ENCODE results near the gene SRSF9. TPM values are rescaled to one million over a fixed set of nuclear protein-coding genes. Genes with fewer than 3 reads are reported as not detected.

Gene SRSF9
- total RNA-seq, 1 experiment from 2014 or later, result 284 TPM

DNA sequence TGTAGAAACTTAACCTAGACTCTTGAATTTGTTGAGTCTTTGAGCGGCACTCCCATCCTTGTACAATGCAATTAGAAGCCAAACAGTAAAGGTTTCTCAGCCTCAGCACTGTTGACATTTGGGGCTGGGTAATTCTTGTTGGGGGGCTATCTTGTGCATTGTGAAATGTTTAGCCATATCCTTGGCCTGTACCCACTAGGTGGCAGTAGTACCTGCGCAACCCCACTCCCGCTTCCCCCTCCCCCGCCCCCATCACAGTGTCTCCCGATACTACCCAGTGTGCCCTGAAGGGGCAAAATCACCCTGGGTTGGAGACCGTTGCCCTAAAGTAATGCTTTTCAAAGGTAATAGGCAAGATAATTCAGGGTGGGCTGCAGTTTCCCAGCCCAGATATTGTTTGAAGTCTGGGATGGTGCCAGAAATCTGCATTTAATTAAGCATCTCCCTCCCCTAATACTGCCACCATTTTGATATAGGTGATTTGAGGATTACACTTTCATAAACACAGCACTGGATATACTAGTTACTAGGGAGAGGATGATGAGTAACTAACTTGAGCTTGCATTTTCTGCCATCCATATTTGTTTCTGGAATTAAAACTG, 29.8 kb downstream of the SRSF9 start:
- CTCF ChIA-PET, result no interaction called here

DNA sequence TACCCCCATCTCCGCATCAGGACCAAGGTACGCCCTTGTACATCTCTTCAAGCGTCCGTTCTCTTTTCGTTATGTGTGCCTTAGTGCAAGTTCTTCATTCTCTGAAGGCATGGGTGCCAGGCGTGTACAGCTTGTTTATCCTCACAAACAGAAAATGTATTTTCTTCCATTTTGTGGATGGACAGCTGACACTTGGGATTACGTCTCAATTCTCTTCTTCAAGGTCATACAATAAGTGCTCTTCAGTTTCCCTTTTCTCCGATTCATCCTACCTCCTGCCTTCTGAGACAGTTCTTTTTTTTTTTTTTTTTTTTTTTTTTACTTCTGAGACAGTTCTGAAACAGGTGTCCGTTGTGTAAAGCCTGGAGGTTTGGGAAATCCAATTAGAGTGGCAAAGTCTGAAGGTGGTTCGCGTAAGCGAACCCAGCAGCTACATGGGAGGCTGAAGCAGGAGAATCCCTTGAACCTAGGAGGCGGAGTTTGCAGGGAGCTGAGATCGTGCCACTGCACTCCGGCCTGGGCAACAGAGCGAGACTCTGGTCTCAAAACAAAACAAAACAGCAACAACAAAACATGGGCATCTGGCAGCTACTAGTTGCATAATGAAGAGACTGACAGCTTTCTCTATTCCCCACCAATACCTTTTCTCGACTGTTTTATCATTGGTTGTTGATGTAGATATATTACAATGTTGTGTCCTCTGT, 30.9 kb downstream of the SRSF9 start:
- TSS peak; percentile 83 for BruUV-seq (replicated peaks)
- no peaks in the 10 kb centered on the region for H3K9me3 Mint-ChIP-seq (ENCODE audit: low read depth, unreplicated experiment)
- CTCF ChIA-PET, result interaction anchor here (1.4 to 2.2 kb wide), 2 partner anchors 9 to 31 kb away, joined by 5 to 11 read pairs; partner anchors contain the start of gene SRSF9
- H3K4me3 Mint-ChIP-seq (ENCODE audit: low read depth, unreplicated experiment), result peak overlapping the region; percentile 82
- no peaks in the 10 kb centered on the region for H3K4me1 Mint-ChIP-seq (ENCODE audit: low read depth, unreplicated experiment)
- H3K36me3 Mint-ChIP-seq (ENCODE audit: insufficient read depth, unreplicated experiment), result peaks cover 49% of the 10 kb centered on the region
- H3K27me3 Mint-ChIP-seq (ENCODE audit: unreplicated experiment), result no peaks in the 10 kb centered on the region
- TF ChIP-seq, protein P1, sequence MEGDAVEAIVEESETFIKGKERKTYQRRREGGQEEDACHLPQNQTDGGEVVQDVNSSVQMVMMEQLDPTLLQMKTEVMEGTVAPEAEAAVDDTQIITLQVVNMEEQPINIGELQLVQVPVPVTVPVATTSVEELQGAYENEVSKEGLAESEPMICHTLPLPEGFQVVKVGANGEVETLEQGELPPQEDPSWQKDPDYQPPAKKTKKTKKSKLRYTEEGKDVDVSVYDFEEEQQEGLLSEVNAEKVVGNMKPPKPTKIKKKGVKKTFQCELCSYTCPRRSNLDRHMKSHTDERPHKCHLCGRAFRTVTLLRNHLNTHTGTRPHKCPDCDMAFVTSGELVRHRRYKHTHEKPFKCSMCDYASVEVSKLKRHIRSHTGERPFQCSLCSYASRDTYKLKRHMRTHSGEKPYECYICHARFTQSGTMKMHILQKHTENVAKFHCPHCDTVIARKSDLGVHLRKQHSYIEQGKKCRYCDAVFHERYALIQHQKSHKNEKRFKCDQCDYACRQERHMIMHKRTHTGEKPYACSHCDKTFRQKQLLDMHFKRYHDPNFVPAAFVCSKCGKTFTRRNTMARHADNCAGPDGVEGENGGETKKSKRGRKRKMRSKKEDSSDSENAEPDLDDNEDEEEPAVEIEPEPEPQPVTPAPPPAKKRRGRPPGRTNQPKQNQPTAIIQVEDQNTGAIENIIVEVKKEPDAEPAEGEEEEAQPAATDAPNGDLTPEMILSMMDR (IDR thresholded peaks at IDR 0.05; ENCODE audit: unreplicated experiment), result no peak
- H3K27ac Mint-ChIP-seq (ENCODE audit: unreplicated experiment), result peak overlapping the region; percentile 46
- DNase-seq, result no peak
- intact Hi-C loops (cut with micrococcal nuclease; ENCODE audit: unreplicated experiment), result loop anchor here (1.0 to 10.0 kb wide), 2 partner anchors 58 to 204 kb away; partner anchors contain the start of gene DYNLL1

More for the DNA sequence above, 29.8 kb downstream of the SRSF9 start:
- no peak overlapping the region for H3K27ac Mint-ChIP-seq (ENCODE audit: unreplicated experiment)
- intact Hi-C loops (cut with micrococcal nuclease; ENCODE audit: unreplicated experiment), result loop anchor here (1.0 to 10.0 kb wide), 2 partner anchors 57 to 205 kb away; partner anchors contain the start of gene DYNLL1
- TF ChIP-seq, protein P1 (IDR thresholded peaks at IDR 0.05; ENCODE audit: unreplicated experiment), result peak; percentile 86
- no peaks in the 10 kb centered on the region for H3K9me3 Mint-ChIP-seq (ENCODE audit: low read depth, unreplicated experiment)
- no peaks in the 10 kb centered on the region for H3K27me3 Mint-ChIP-seq (ENCODE audit: unreplicated experiment)
- H3K36me3 Mint-ChIP-seq (ENCODE audit: insufficient read depth, unreplicated experiment), result peaks cover 60% of the 10 kb centered on the region
- peak; percentile 70 for DNase-seq
- BruUV-seq (replicated peaks), result no TSS peak
- H3K4me1 Mint-ChIP-seq (ENCODE audit: low read depth, unreplicated experiment), result no peaks in the 10 kb centered on the region
- no peak overlapping the region for H3K4me3 Mint-ChIP-seq (ENCODE audit: low read depth, unreplicated experiment)

DNA sequence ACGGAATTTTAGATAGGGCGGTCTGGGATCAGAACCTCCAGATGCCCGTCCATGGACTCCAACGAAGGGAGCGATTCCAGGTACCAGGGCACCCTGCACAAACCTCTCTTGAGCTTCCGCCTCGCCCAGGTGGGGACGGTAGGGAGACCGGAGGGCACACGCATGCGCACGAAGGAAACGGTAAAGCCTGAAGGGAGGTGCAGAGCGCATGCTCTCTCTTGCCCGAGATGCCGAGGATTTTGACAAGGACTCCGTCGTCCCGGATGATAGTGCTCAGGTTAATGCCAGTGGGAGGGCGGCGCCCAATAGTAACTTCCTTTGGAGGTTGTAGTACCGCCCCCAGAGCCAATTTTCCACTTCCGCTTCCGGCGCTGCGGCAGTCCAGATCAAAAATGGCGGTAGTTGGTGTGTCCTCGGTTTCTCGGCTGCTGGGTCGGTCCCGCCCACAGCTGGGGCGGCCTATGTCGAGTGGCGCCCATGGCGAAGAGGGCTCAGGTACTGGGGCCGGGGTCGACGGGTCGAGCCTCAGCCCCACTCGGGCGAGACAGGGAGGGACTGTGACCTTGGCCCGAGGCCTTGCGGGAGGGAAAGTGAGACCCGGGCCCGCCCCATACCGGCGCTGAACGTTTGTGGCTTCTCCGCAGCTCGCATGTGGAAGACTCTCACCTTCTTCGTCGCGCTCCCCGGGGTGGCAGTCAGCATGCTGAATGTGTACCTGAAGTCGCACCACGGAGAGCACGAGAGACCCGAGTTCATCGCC, 31.6 kb downstream of the SRSF9 start, which contains the start of gene COX6A1:
TSS of gene COX6A1 (plus strand) at position 379 of the 760 bp plus-strand sequence. CDS start at position 393, 14 bp downstream.
- peak within 1 kb of the TSS; percentile 82 for H3K4me3 Mint-ChIP-seq (ENCODE audit: low read depth, unreplicated experiment)
- peak within 1 kb of the TSS; percentile 46 for H3K27ac Mint-ChIP-seq (ENCODE audit: unreplicated experiment)
- intact Hi-C loops (cut with micrococcal nuclease; ENCODE audit: unreplicated experiment), result loop anchor here (10.0 kb wide), 1 partner anchor 203 kb away; no protein-coding TSS in a partner anchor
- no peaks in the 10 kb centered on the region for H3K27me3 Mint-ChIP-seq (ENCODE audit: unreplicated experiment)
- TF ChIP-seq, protein P1 (IDR thresholded peaks at IDR 0.05; ENCODE audit: unreplicated experiment), result no peak
- no TSS peak for BruUV-seq (replicated peaks)
- DNase-seq, result peak; percentile 98
- peaks cover 47% of the 10 kb centered on the region for H3K36me3 Mint-ChIP-seq (ENCODE audit: insufficient read depth, unreplicated experiment)
- H3K9me3 Mint-ChIP-seq (ENCODE audit: low read depth, unreplicated experiment), result no peaks in the 10 kb centered on the region
- no peaks in the 10 kb centered on the region for H3K4me1 Mint-ChIP-seq (ENCODE audit: low read depth, unreplicated experiment)
- CTCF ChIA-PET, result interaction anchor here (0.7 to 2.2 kb wide), 9 partner anchors 9 to 124 kb away, joined by 3 to 11 read pairs (median 3); partner anchors contain the start of gene SRSF9

Measured in Calu3 (cell line).